Prostate gland (tissue), 2 donors: ENCODE measurements around the gene PCDHA2. TPM values are rescaled to one million over a fixed set of nuclear protein-coding genes. Genes with fewer than 3 reads are reported as not detected.
"Not testable (repeated sequence)": the region's sequence is repeated elsewhere in the genome, so short reads cannot be mapped to it uniquely, and the experiment has no call there.

Source experiments
- DNase-seq: peaks from one replicate; pipeline ENCODE4 v3.0.0-alpha.2; 2019; ENCODE audit warnings: low spot score
- H3K27ac ChIP-seq, 2 donors: fragments of 200-600 bp; sonication (generic); 2 replicates each; pipeline ENCODE4 v1.5.1; 2017 to 2019
- H3K27me3 ChIP-seq: fragments of 200-600 bp; sonication (generic); replicated peaks from 2 replicates; pipeline ENCODE4 v1.5.1; 2019; ENCODE audit not compliant: insufficient read depth
- H3K36me3 ChIP-seq, 2 donors: fragments of 200-600 bp; sonication (generic); 1 replicate in 1 of 2; 2 replicates in 1 of 2; pipeline versions ENCODE4 v1.5.1 to v1.8.1; 2017 to 2019
- H3K4me1 ChIP-seq: fragments of 200-600 bp; sonication (generic); replicated peaks from 2 replicates; pipeline ENCODE4 v1.5.1; 2019
- H3K4me3 ChIP-seq, 2 donors: fragments of 200-600 bp; sonication (generic); 2 replicates each; pipeline ENCODE4 v1.5.1; 2017 to 2019
- H3K9me3 ChIP-seq: fragments of 200-600 bp; sonication (generic); 2 replicates; pipeline ENCODE4 v1.5.1; 2017
- CTCF ChIP-seq, 4 experiments: fragments of 200-600 bp in 2 of 4; fragments of 450-650 bp in 2 of 4; sonication (generic) in 2 of 4; IDR thresholded peaks; 1 replicate in 3 of 4; 2 replicates in 1 of 4; pipeline ENCODE4 v1.5.1; 2016 to 2019; ENCODE audit warnings: antibody characterized with exemption in 4 of 4, mild to moderate bottlenecking in 2 of 4, moderate library complexity in 2 of 4
- POLR2A ChIP-seq: fragments of 450-650 bp; IDR thresholded peaks from one replicate; pipeline ENCODE4 v1.6.1; 2016; ENCODE audit warnings: antibody characterized with exemption, mild to moderate bottlenecking
- POLR2AphosphoS5 ChIP-seq: sonication (generic); formaldehyde crosslinking; IDR thresholded peaks from one replicate; pipeline ENCODE4 v1.6.1; 2017; ENCODE audit warnings: antibody characterized with exemption
- WGBS: methylation state at CpG from one replicate; pipeline ENCODE4 v1.1.5; 2018; 5-methylcytosine and 5-hydroxymethylcytosine counted together
- intact Hi-C: fragments of 100-400 bp; cut with DNase I; formaldehyde crosslinking; loops from one replicate; pipeline ENCODE4 v1.14.2; 2022
- total RNA-seq, 2 donors: library from RNA; depleted of rRNA; stranded (reverse); fragments of >200 nt; gene quantifications; one replicate each; pipeline ENCODE4 v1.1.0, GENCODE V29; 2016

The PCDHA2 gene
- total RNA-seq, 2 donors from 2014 or later: 0.80 TPM; not detected in 1

GRCh38 chr5:140796718-140797095, 2.1 kb downstream of the PCDHA2 start:
- Histone ChIP-seq H3K27me3 (peaks cover 4% of the 10 kb centered on the region), H3K9me3 (no peaks in the 10 kb centered on the region), H3K4me1 (no peaks in the 10 kb centered on the region), H3K36me3 (no peaks in the 10 kb centered on the region), H3K4me3 (no peak overlapping the region), H3K27ac (no peak overlapping the region)
- WGBS: 53% methylated on average over 38 of the region's 39 CpGs
- DNase-seq: no peak
- intact Hi-C loops: no loop called here
- TF ChIP-seq POLR2AphosphoS5 (no peak), POLR2A (no peak), CTCF (IDR thresholded peaks at IDR 0.05) (no peak)

GRCh38 chr5:140800816-140801493, 6.3 kb downstream of the PCDHA2 start, which contains the start of gene PCDHA3:
Gene PCDHA3 (plus strand): TSS chr5:140801057.
- no peak within 1 kb of the TSS for H3K4me3 ChIP-seq
- intact Hi-C loops: no loop called here
- no peak within 1 kb of the TSS for H3K27ac ChIP-seq
- no peaks in the 10 kb centered on the region for H3K36me3 ChIP-seq
- 17% methylated on average over 29 of the region's 29 CpGs for WGBS
- H3K9me3 ChIP-seq: no peaks in the 10 kb centered on the region
- H3K27me3 ChIP-seq: peaks cover 5% of the 10 kb centered on the region
- H3K4me1 ChIP-seq: no peaks in the 10 kb centered on the region
- TF ChIP-seq CTCF (IDR thresholded peaks at IDR 0.05) (peak in 1 of 4 experiments; percentile 36), POLR2AphosphoS5 (no peak), POLR2A (no peak)
- no peak for DNase-seq

- Histone ChIP-seq H3K4me3 (no peak overlapping the region), H3K36me3 (no peaks in the 10 kb centered on the region), H3K9me3 (no peaks in the 10 kb centered on the region), H3K4me1 (no peaks in the 10 kb centered on the region), H3K27me3 (peaks cover 5% of the 10 kb centered on the region), H3K27ac (no peak overlapping the region)
- DNase-seq: no peak
- no peak for TF ChIP-seq CTCF (IDR thresholded peaks at IDR 0.05)
- no peak for TF ChIP-seq POLR2A
- no peak for TF ChIP-seq POLR2AphosphoS5
- WGBS: 13% methylated on average over 16 of the region's 16 CpGs
- intact Hi-C loops: no loop called here
Observed at GRCh38 chr5:140801494-140801841, 6.8 kb downstream of the PCDHA2 start.

- H3K27ac ChIP-seq, H3K36me3 ChIP-seq, H3K4me1 ChIP-seq, DNase-seq, H3K4me3 ChIP-seq, H3K27me3 ChIP-seq, intact Hi-C loops, H3K9me3 ChIP-seq: not testable (repeated sequence)
- 42% methylated on average over 45 of the region's 45 CpGs for WGBS
Observed at GRCh38 chr5:140802381-140802780, 7.7 kb downstream of the PCDHA2 start.

- WGBS: 45% methylated on average over 53 of the region's 53 CpGs
- Histone ChIP-seq H3K27ac (no peak overlapping the region), H3K4me3 (no peak overlapping the region), H3K4me1 (no peaks in the 10 kb centered on the region), H3K27me3 (peaks cover 5% of the 10 kb centered on the region), H3K36me3 (no peaks in the 10 kb centered on the region), H3K9me3 (no peaks in the 10 kb centered on the region)
- intact Hi-C loops: no loop called here
- DNase-seq: no peak
- TF ChIP-seq POLR2AphosphoS5 (no peak), POLR2A (no peak), CTCF (IDR thresholded peaks at IDR 0.05) (no peak)
Observed at GRCh38 chr5:140802781-140803271, 8.2 kb downstream of the PCDHA2 start.
